ENCODE results near the gene C11orf91.
"Not testable (repeated sequence)": the region's sequence is repeated elsewhere in the genome, so short reads cannot be mapped to it uniquely, and the experiment has no call there.

DNA sequence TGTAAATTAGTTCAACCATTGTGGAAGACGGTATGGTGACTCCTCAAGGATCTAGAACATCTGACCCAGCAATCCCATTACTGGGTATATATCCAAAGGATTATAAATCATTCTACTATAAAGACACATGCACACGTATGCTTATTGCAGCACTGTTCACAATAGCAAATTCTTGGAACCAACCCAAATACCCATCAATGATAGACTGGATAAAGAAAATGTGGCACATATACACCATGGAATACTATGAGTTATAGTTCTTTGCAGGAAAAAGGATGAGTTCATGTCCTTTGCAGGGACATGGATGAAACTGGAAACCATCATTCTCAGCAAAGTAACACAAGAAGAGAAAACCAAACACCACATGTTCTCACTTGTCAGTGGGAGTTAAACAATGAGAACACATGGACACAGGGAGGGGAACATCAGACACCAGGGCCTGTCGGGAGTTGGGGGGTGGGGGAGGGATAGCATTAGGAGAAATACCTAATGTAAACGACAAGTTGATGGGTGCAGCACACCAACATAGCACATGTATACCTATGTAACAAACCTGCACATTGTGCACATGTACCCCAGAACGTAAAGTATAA lies 28.5 kb upstream of the C11orf91 start:
- TF ChIP-seq, protein P1, sequence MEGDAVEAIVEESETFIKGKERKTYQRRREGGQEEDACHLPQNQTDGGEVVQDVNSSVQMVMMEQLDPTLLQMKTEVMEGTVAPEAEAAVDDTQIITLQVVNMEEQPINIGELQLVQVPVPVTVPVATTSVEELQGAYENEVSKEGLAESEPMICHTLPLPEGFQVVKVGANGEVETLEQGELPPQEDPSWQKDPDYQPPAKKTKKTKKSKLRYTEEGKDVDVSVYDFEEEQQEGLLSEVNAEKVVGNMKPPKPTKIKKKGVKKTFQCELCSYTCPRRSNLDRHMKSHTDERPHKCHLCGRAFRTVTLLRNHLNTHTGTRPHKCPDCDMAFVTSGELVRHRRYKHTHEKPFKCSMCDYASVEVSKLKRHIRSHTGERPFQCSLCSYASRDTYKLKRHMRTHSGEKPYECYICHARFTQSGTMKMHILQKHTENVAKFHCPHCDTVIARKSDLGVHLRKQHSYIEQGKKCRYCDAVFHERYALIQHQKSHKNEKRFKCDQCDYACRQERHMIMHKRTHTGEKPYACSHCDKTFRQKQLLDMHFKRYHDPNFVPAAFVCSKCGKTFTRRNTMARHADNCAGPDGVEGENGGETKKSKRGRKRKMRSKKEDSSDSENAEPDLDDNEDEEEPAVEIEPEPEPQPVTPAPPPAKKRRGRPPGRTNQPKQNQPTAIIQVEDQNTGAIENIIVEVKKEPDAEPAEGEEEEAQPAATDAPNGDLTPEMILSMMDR (conservative IDR thresholded peaks at IDR 0.05) = not testable (repeated sequence)
- not testable (repeated sequence) for TF ChIP-seq ZFX (IDR thresholded peaks at IDR 0.05)

Measured in C4-2B (cell line).